Muscle layer of colon (tissue), 2 donors: ENCODE data around the gene HINT1.
"Not testable (repeated sequence)": the region's sequence is repeated elsewhere in the genome, so short reads cannot be mapped to it uniquely, and the experiment has no call there.

Experiments
- H3K27ac ChIP-seq: one replicate; pipeline ENCODE4 v1.7.0; 2013; ENCODE audit warnings: low read depth, mild to moderate bottlenecking, low read length, moderate library complexity
- H3K27me3 ChIP-seq, 2 donors: one replicate each; pipeline ENCODE4 v1.7.0; 2013; ENCODE audit warnings: low read length in 2 of 2, mild to moderate bottlenecking in 2 of 2; ENCODE audit not compliant: insufficient read depth in 2 of 2, control insufficient read depth in 1 of 2
- H3K36me3 ChIP-seq: one replicate; pipeline ENCODE4 v1.7.0; 2013; ENCODE audit warnings: mild to moderate bottlenecking, low read length; ENCODE audit not compliant: insufficient read depth
- H3K4me1 ChIP-seq: one replicate; pipeline ENCODE4 v1.7.0; 2013; ENCODE audit warnings: mild to moderate bottlenecking, low read length; ENCODE audit not compliant: insufficient read depth
- H3K4me3 ChIP-seq, 2 donors: one replicate each; pipeline ENCODE4 v1.7.0; 2013; ENCODE audit warnings: low read length in 2 of 2, low read depth in 1 of 2, mild to moderate bottlenecking in 1 of 2, moderate library complexity in 1 of 2
- H3K9ac ChIP-seq: one replicate; pipeline ENCODE4 v1.7.0; 2013; ENCODE audit warnings: low read length
- H3K9me3 ChIP-seq: one replicate; pipeline ENCODE4 v1.7.0; 2013; ENCODE audit warnings: mild to moderate bottlenecking, low read length
- donor health status: abdominal sarcoma.
- donor health status: Adenocarcinoma of cecum.

HINT1 gene

DNA sequence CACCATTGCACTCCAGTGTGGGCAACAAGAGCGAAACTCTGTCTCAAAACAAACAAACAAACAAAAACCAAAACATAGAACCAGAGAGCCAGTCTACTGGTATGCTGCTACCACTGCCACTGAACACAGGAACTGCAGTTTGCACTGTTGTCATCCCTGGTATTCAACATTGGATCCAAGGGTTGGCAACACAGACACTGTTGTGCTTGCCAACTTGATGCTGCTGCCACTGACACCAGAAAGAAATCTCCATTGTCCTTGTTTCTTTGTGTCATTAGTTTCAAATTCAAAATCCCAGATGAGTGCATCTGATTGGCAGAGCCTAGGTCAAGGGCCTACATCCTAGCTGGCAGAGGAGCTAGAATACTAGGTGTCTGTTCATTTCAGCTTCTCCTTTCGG, 16.2 kb downstream of the HINT1 start:
- Histone ChIP-seq H3K27me3 (no peaks in the 10 kb centered on the region), H3K9ac (no peak overlapping the region), H3K27ac (no peak overlapping the region), H3K4me3 (no peak overlapping the region), H3K4me1 (no peaks in the 10 kb centered on the region), H3K9me3 (no peaks in the 10 kb centered on the region), H3K36me3 (no peaks in the 10 kb centered on the region)

DNA sequence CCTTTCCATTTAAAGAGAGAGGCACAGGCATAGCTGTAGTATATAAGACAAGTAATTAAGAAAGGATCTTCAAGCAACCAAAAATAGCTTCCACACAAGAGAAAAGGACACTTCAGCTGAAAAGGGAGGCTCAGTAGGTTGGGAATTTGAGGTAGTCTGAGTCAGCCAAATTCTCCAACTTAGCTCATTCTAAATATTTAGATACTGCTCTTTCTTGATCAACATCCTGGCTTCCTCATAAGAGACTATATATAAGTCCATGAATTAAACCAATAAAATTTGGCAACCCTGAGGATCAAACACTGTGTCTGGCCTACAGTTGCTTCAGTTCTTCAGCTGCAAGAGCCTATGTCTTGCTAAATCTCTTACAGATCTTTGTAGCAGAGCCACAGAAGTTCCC, 17.8 kb downstream of the HINT1 start:
- Histone ChIP-seq H3K9ac (no peak overlapping the region), H3K4me1 (no peaks in the 10 kb centered on the region), H3K27me3 (no peaks in the 10 kb centered on the region), H3K36me3 (no peaks in the 10 kb centered on the region), H3K9me3 (no peaks in the 10 kb centered on the region), H3K4me3 (no peak overlapping the region), H3K27ac (no peak overlapping the region)

DNA sequence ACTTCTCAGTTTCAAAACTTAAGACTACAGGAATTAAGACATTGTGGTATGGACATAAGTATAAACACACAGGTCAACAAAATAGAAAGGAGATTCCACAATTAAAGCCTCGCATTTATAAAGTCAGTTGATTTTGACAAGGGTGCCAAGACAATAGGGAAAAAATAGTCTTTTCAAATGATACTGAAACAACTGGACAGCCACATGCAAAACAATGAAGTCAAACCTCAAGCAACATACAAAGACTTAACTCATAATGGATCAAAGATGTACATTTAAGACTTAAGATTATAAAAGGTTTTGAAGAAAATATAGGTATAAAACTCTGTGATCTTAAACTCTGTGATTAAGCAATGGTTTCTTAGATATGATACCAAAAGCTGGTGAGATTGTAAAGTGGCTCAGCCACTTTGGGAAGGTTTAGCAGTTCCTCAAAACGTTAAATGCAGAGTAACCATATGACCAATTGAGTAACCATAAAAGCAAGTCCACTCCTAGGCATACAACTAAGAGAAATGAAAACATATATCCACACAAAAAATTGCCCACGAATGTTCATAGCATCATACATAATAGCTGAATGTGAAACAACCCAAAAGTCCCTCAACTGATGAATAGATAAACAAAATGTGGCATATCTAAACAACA, 22.0 kb downstream of the HINT1 start:
- Histone ChIP-seq H3K9ac (no peak overlapping the region), H3K27ac (no peak overlapping the region), H3K9me3 (no peaks in the 10 kb centered on the region), H3K4me1 (no peaks in the 10 kb centered on the region), H3K4me3 (no peak overlapping the region), H3K27me3 (no peaks in the 10 kb centered on the region), H3K36me3 (no peaks in the 10 kb centered on the region)

DNA sequence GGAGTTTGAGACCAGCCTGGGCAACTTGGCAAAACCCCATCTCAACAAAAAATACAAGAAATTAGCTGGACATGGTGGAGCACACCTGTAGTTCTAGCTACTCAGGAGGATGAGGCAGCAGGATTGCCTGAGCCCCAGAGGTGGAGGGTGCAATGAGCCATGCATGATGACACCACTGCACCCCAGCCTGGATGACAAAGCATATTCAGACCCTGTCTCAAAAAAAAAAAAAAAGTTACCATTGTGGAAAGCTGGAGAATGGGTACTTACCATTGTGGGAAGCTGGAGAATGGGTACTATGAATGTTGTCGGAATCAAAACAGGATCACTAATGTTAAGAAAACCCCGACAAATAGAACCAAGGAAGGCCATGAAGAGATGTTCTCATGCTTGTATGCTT, 25.7 kb downstream of the HINT1 start:
- Histone ChIP-seq H3K27ac (no peak overlapping the region), H3K36me3 (no peaks in the 10 kb centered on the region), H3K4me1 (no peaks in the 10 kb centered on the region), H3K9me3 (no peaks in the 10 kb centered on the region), H3K9ac (no peak overlapping the region), H3K27me3 (no peaks in the 10 kb centered on the region), H3K4me3 (no peak overlapping the region)

DNA sequence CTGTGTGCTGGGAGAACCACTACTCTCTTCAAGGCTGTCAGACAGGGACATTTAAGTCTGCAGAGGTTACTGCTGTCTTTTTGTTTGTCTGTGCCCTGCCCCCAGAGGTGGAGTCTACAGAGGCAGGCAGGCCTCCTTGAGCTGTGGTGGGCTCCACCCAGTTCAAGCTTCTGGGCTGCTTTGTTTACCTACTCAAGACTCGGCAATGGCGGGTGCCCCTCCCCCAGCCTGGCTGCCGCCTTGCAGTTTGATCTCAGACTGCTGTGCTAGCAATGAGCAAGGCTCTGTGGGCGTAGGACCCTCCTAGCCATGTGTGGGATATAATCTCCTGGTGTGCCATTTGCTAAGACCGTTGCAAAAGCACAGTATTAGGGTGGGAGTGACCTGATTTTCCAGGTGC, 26.6 kb downstream of the HINT1 start:
- not testable (repeated sequence) for H3K36me3 ChIP-seq, H3K9ac ChIP-seq, H3K9me3 ChIP-seq, H3K27me3 ChIP-seq, H3K4me1 ChIP-seq, H3K27ac ChIP-seq, H3K4me3 ChIP-seq

DNA sequence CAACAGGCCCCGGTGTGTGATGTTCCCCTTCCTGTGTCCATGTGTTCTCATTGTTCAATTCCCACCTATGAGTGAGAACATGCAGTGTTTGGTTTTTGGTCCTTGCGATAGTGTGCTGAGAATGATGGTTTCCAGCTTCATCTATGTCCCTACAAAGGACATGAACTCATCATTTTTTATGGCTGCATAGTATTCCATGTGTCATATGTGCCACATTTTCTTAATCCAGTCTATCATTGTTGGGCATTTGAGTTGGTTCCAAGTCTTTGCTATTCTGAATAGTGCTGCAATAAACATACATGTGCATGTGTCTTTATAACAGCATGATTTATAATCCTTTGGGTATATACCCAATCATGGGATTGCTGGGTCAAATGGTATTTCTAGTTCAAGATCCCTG, 32.0 kb downstream of the HINT1 start:
- not testable (repeated sequence) for H3K4me3 ChIP-seq, H3K4me1 ChIP-seq, H3K27ac ChIP-seq, H3K9ac ChIP-seq, H3K36me3 ChIP-seq, H3K9me3 ChIP-seq, H3K27me3 ChIP-seq

DNA sequence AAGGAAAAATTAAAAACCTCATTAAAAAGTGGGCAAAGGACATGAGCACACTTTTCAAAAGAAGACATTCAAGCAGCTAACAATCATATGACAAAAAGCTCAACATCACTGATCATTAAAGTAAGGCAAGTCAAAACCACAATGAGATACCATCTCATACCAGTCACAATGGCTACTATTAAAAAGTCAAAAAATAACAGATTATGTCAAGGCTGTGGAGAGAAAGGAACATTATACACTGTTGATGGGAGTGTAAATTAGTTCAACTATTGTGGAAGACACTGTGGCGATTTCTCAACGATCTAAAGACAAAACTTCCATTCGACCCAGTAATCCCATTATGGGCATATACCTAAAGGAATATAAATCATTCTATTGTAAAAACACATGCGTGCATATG, 35.8 kb downstream of the HINT1 start:
- no peak overlapping the region for H3K27ac ChIP-seq
- H3K9ac ChIP-seq, result no peak overlapping the region
- no peak overlapping the region for H3K4me3 ChIP-seq
- H3K36me3 ChIP-seq, result no peaks in the 10 kb centered on the region
- H3K4me1 ChIP-seq, result no peaks in the 10 kb centered on the region
- H3K9me3 ChIP-seq, result no peaks in the 10 kb centered on the region
- no peaks in the 10 kb centered on the region for H3K27me3 ChIP-seq

DNA sequence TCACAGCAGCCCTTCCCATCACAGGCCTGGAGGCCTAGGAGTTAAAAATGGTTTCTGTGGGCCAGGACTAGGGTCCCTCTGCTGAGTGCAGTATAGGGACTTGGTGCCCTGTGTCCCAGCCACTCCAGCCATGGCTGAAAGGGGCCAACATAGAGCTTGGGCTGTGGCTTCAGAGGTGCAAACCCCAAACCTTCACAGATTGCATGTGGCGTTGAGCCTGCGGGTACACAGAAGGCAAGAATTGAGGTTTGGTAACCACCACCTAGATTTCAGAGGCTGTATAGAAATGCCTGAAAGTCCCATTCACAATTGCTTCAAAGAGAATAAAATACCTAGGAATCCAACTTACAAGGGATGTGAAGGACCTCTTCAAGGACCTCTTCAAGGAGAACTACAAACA, 37.8 kb downstream of the HINT1 start:
- H3K9me3 ChIP-seq, H3K36me3 ChIP-seq, H3K27me3 ChIP-seq, H3K4me3 ChIP-seq, H3K4me1 ChIP-seq, H3K27ac ChIP-seq, H3K9ac ChIP-seq: not testable (repeated sequence)

DNA sequence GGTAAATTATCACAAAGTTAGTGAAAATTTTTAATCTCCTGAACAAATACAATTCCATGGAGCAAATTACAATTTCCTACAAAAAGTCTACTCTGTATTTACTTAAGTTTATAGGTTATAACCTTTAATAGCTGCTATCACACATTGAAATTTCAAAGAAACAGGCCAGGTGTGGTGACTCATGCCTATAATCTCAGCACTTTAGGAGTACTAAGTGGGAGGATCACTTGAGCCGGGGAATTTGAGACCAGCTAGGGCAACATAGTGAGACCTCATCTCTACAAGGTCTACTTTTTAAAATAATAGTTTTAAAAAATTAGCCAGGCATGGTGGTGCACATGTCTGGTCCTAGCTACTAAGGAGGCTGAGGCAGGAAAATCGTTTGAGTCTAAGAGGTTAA, 50.3 kb downstream of the HINT1 start:
- Histone ChIP-seq H3K4me1 (no peaks in the 10 kb centered on the region), H3K9ac (no peak overlapping the region), H3K36me3 (no peaks in the 10 kb centered on the region), H3K27ac (no peak overlapping the region), H3K4me3 (no peak overlapping the region), H3K9me3 (no peaks in the 10 kb centered on the region), H3K27me3 (no peaks in the 10 kb centered on the region)

DNA sequence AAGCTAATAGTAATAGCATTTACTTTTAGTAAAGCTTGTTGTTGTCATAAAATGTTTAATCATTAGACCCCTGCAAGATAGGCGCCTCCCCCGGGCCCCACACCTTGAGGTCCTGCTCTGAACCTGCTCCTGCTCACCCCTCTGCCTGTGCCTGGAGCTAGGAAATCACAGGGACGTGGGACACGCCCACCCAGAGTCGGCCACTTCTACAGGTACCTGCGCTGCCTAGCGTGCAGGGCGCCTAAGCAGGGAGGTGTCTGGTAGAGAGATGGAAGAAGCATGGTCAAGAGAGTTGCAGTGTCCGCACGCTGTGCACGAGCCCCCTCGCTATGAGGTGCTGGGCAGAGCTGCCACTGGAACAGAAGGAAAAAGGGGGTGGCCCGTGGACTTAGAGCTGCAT, 52.6 kb downstream of the HINT1 start:
- no peak overlapping the region for H3K4me3 ChIP-seq
- H3K9me3 ChIP-seq, result no peaks in the 10 kb centered on the region
- no peaks in the 10 kb centered on the region for H3K27me3 ChIP-seq
- no peak overlapping the region for H3K27ac ChIP-seq
- no peak overlapping the region for H3K9ac ChIP-seq
- no peaks in the 10 kb centered on the region for H3K36me3 ChIP-seq
- H3K4me1 ChIP-seq, result no peaks in the 10 kb centered on the region

DNA sequence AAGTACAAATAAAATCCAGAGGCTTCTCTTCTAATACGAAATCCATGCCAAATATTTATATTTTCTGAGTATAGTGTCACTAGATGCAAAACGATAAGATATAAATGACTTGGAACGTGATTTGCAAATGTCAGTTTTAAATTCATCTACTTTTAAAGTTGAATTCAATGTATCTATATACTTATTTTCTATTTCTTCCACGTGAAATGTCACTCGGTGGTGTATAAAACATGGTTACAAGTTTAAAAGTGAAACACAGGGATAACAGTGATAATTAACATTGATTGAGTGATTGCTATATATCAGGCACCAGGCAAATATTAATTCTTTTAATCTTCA, 54.8 kb downstream of the HINT1 start:
- H3K9ac ChIP-seq, result no peak overlapping the region
- no peaks in the 10 kb centered on the region for H3K4me1 ChIP-seq
- H3K27ac ChIP-seq, result no peak overlapping the region
- no peak overlapping the region for H3K4me3 ChIP-seq
- no peaks in the 10 kb centered on the region for H3K36me3 ChIP-seq
- H3K9me3 ChIP-seq, result no peaks in the 10 kb centered on the region
- no peaks in the 10 kb centered on the region for H3K27me3 ChIP-seq

DNA sequence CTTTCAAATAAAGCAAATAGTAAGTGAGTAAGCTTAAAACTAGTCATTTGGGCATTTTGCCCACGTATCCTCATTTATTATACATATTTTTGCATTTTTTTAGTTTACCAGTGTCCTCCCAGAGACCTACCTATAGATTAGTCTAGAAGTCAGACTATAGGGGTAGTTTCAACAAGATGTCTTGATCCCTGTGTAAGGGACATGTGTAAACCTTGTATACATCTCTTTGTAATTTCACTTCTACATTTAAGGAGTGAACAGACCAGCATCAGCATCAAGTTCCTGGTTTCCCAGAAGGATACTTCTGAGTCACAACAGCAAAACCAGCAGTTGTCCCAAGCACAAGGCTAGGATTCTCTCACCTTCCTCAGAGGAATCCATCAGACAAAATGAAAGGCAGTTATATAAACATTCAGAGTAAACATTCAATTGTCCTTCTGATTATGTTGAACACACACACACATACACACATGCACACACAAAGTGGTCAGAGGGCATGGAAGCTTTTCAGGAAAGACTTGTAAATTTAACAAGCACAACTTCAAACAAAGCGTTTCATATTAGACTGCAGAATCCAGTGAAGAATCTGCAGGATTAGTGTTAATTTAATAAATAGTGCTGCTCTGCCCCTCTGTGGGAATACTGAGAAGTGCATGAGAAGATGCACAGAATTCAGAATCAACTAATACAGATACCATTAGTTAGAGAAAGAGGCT, 55.4 kb downstream of the HINT1 start:
- Histone ChIP-seq H3K9me3 (no peaks in the 10 kb centered on the region), H3K27ac (no peak overlapping the region), H3K4me1 (no peaks in the 10 kb centered on the region), H3K36me3 (no peaks in the 10 kb centered on the region), H3K27me3 (no peaks in the 10 kb centered on the region), H3K9ac (no peak overlapping the region), H3K4me3 (no peak overlapping the region)
